Activated CD8-positive, alpha-beta memory T cell treated with anti-CD3 and anti-CD28 coated beads for 48 hours (primary cell): ENCODE data around the gene SLC39A1.

Experiments
- DNase-seq, 3 experiments: peaks; one replicate each; pipeline ENCODE4 v3.0.0-alpha.2; 2020; ENCODE audit warnings: low read depth in 2 of 3, low spot score in 2 of 3

The SLC39A1 gene

DNA sequence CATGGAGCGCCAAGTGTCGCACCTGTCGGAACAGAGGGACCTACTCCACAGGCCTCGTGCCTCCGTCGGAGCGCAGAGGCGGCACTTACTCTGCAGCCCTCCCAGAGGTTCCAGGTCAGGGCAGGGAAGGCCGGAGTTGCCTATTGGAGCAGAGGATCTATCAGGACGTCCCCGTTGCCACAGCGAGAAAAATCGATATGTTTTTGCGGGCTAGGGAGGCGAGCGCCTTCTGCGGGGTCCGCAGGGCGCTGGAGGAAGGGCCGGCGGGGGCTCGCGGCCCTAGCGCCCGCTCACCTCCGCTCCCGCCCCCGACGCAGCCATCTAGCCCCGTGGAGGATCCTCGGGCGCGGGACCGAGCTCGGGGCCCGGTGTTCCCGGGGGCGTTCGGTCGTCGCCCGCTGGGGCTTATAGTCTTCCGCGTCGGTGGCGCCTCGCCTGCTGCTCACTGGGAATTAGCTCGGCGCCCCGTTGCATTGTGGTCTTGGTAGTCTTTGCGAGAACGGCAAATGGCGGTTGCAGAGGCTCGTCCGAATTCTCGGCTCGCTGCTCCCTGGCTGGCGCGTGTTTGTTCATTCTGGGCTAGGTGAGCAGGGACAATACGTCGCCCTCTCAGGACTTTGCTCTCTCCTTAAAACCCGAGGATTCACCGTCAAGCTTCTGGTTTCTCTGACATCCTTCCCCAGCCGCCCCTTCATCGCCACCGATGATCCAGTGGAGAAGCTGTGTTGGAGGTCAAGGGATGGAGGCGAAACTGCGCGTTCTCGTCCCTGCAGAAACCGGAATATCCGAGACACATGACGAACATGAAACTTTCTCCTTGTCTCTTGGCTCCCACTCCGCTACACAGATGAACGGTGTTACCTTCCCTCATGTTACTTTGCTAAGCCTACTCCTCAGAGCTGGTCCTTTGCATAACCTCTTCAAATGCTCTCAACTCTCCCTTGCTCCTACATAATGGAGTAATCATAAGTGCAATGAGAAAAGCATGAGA, 14.2 kb upstream of the SLC39A1 start, which contains the start of gene JTB:
Gene JTB, minus strand, starts transcription at position 425 of the 991 bp plus-strand sequence. Its CDS starts 422 bp downstream, at position 3.
- DNase-seq = peak; percentile 60 to 72 (median 64)

DNA sequence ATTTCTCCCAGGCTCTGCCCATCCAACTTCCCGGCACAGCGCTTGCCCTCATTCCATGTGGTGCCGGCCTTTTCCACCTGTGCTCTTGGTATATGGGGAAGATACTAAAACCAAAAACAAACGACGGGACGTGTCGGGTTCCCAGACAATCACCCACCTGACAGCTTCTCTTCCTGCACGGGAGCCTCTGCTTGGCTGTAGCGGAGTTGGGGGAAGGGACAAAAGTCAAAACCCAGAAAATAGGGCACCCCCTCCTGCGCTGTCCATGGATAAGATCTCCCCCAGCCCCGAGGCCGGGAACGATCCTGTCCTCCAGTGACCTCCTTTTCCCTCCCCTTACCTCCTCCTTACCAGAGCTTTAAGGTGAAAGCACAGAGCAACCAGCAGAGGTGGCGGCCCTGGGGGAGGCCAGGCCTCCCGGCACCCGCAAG, 13.5 kb upstream of the SLC39A1 start:
- DNase-seq = no peak

DNA sequence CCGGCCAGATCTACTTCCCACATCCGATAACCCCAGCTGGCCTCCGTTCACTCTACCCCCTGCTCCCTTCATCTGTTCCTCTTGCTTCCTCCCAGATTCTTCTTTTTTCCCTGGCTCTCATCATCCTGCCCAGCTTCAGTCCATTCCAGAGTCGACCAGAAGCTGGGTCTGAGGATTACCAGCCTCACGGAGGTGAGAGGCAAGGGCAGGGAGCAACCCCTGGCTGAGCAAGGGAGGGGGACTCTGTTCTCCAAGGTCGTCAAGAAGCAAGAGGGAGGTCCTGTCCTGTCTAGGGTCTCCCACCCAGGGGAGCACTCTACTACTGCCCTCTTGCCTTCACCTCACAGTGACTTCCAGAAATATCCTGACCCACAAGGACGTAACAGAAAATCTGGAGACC, 10.2 kb upstream of the SLC39A1 start:
- no peak for DNase-seq

DNA sequence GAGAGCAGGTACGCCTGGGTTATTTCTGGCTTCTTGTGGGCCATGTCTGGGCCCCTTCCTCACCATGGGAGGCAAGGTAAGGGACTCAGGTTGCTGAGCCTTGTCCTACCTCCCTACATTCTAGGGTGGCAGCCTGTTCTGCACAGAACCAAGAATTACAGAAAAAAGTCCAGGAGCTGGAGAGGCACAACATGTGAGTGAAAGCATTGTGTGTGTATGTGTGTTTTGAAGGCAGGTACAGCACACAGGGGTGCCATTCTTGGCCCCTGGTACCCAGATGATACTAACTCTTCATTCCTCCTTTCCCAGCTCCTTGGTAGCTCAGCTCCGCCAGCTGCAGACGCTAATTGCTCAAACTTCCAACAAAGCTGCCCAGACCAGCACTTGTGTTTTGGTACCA, 9.7 kb upstream of the SLC39A1 start:
- DNase-seq = no peak

DNA sequence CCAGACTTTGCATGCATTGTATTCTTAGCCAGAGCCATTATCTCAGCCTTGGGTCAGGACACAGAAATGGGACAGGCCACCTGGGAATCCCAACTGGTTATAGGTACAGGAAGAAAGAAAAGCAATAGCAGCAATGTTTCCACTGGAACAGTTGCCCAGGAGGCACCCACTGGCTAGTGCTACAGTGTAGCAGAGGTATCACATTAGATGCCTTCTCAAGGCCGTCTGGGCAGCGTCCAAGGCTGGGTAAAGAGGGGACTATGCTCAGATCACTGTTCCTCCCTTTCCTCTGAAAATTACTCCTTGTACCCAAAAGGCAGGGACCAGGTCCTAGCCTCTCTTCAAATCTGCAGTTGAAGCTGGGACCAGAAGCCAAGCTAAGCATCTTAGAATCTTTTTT, 7.0 kb upstream of the SLC39A1 start:
- no peak for DNase-seq

DNA sequence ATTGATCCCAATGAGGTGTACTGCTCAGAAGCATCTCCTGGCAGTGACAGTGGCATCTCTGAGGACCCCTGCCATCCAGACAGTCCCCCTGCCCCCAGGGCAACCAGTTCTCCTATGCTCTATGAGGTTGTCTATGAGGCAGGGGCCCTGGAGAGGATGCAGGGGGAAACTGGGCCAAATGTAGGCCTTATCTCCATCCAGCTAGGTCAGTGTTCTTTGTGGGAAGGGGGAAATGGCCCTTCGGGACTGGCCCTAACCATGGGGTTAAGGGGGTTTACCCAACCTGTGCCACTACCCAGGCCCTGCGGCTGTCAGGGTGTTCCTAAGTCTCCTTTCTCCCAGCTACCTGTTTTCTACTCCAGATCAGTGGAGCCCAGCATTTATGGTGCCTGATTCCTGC, 5.6 kb upstream of the SLC39A1 start:
- DNase-seq = no peak

DNA sequence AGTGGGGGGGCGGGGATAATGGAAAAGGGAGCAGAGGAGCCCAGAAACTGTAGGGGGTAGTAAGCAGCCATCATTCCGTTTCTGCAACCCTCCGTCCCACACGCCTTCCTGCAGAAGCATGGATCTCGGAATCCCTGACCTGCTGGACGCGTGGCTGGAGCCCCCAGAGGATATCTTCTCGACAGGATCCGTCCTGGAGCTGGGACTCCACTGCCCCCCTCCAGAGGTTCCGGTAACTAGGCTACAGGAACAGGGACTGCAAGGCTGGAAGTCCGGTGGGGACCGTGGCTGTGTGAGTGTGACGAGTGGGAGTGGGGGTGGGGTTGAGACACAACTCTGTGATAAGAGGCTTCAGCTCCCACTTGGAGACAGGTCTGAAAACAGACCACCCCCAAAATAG, 5.1 kb upstream of the SLC39A1 start:
- no peak for DNase-seq

DNA sequence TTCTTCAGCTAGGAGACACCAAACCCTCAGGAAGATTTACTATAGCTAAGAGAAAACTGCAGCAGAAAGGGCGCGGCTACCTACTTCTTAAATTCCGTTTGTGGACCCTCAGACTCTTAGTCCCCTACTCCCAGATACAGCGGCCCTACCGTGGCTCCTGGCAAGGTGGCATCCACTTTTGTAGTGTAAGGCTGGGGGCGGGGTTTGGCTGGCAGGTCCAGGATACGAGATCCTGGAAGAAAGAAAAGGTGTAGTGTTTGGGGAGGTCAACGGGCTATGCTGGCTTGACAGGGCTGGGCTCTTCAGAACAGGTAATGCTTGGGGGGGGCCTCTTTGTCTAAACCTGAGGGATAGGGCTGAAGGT, 4.6 kb upstream of the SLC39A1 start:
- no peak for DNase-seq

DNA sequence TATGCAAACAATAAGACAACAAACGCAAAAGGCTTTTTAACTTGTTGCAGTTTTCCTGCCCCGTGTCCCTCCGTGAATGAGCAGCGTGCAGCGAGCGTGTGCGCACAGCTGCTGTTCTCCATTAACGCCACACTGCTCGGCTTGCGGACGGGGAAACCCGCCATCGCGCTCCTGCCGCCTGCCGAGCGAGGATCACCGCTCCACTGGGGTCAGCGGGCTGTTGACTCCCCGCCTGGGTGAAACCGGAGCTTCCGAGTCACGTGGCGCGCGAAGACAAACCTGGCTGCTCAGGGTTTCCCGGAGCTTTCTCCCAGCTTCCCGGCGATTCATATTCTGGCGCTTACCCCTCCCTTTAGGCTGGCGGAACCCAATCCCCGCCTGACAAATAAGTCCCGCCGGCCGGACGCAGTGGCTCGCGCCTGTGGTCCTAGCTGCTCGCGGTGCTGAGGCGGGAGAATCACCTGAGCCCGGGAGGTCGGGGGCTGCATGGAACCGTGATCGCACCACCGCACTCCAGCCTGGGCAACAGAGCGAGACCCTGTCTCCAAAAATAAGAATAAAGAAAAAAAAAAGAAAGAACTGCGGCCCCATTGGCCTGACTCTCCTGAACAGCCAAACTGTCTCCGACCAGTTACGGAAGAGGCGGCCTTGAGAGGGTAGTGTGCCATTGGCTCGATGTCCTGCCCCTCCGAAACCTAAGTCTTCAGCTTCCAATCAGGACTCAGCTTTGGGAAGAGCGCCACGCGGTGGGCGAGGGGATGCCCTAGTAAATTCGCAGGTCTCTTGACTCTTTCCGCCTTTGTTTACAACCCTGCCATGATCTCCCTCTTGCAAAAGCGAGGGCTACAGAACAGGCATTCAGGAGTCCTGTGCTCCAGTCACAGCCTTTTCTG, 4.0 kb upstream of the SLC39A1 start, which contains the start of gene CREB3L4:
Gene CREB3L4, plus strand, starts transcription at position 796 of the 893 bp plus-strand sequence. CDS start 624 bp downstream, outside the sequence.
- peak; percentile 55 to 67 (median 58) for DNase-seq

DNA sequence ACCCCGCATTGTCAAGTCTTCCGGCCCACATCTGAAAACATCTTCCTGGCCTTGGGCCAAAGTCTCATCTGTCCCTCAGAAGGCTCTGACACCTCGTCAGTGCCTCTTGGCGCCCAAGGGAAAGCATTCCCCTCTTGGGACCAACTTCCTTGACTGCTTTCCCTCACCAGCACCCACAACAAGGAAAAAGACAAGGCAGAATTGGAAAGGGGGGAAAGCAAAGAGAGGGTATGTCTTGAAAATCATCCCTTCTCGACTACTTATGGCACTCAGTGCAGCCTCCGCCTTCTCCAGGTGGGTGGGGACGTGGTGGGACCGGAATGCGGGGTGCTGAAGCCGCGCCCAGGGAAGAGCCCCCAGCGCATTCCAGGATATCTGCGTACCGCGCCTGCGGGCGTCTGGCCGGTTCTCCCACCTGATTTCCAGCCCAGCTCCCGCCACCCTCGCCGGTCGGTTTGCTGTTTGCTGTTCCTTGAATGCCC, 554 bp upstream of the SLC39A1 start:
- no peak for DNase-seq

DNA sequence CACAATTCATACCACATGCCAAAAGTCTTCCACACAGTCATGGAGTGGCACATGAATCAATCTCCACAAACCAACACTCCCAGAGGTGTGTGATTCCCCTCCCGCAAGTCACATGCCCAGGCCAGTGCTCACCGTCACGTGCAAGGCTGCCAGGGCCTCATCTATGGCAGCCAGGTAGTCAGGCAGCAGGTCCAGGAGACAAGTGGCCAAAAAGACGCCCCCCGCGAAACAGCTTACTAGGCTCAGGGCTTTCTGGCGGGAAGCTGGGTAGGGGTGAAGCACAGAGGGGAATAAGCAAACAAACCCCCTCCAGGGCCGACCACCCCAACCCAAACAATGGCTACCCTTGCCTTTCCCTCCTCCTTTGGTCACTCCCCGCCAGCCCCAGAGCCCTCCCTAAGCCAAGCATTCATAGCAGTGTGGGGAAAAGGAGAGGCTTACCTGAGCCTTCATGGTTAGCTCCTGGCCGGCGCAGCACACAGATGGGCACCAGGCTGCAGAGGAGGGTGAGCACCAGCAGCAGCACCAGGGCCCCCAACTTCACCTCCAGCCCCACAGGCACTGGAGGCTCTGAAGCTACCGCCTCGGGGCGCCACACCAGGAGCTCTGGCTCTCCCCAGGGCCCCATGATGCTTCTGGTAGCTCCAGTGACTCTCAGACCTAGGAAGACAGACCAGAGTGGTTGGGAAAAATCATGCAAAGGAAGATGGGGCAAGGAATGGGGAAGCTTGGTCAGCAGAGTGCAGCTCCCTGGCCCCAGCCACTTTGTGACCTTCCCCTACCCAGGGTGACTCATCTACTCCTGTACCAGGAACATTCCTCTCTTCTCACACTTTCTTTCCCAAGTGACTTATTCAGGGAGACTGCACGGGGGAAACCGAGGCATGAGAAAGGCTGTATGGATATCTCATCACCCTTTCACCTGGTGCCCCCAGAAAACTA, 978 bp downstream of the SLC39A1 start:
- DNase-seq = no peak

DNA sequence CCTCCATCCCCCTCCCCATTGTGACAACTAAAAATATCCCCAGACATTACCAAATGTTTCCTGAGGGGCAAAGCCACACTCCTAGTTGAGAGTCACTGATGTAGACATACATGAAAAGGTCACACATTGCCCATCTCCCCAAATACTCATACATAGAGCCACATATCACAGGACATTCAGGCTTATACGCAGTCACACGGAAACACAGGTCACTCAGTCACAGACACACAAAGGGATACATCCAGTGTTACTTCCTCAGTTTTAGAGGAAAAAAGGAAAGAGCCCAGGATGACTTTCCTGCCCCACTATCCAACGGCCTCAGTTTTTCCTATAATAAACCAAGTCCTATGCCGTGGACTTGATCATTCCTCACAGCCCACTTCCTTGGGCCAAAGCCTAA, 1.9 kb downstream of the SLC39A1 start:
- DNase-seq = no peak

DNA sequence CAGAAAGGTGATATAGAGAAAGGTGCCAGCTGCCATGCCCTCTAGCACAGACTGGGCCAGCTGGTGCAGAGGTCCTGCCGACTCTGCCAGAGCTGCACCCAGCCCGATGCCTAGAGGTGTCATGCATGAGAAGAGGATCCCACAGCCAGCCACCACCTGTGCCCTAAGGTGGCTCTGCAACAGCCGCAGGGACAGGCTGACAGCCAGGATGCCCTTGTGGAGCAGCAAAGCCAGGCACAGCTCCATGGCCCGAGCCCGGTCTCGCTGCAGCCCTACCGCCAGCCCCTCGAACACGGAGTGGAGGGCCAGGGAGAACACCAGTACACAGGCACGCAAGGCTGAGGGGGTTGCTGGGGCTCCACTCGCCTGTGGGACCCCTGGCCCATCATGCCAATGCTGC, 3.1 kb downstream of the SLC39A1 start:
- DNase-seq = no peak

DNA sequence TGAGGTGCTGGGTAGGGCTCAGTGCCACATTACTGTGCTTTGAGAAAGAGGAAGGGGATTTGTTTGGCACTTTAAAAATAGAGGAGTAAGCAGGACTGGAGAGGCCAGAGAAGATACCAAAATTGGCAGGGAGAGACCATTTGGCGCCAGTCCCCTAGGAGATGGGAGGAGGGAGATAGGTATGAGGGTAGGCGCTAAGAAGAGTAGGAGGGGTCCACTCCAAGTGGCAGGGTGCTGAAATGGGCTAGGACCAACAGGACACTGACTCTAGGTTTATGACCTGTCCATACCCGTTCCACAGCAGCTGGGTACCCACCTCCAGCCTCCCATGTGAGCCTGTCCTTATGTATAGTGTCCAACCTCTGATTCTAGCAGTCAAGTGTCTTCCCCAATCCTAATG, 3.9 kb downstream of the SLC39A1 start:
- no peak for DNase-seq

DNA sequence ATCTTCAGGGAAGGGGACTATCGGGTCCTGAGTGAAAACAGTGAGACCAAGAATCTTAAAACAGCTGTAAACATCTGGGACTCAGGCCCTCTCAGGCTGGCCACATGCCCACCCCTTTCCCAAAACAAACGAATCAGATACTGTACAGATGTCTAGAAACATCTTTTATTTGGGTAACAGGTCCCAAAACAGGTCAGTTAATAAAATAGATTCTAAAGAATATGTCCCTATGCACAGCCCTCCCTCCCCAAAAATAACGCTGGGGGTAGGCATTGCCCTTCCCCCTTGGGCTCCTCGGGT, 4.4 kb downstream of the SLC39A1 start:
- DNase-seq = no peak

DNA sequence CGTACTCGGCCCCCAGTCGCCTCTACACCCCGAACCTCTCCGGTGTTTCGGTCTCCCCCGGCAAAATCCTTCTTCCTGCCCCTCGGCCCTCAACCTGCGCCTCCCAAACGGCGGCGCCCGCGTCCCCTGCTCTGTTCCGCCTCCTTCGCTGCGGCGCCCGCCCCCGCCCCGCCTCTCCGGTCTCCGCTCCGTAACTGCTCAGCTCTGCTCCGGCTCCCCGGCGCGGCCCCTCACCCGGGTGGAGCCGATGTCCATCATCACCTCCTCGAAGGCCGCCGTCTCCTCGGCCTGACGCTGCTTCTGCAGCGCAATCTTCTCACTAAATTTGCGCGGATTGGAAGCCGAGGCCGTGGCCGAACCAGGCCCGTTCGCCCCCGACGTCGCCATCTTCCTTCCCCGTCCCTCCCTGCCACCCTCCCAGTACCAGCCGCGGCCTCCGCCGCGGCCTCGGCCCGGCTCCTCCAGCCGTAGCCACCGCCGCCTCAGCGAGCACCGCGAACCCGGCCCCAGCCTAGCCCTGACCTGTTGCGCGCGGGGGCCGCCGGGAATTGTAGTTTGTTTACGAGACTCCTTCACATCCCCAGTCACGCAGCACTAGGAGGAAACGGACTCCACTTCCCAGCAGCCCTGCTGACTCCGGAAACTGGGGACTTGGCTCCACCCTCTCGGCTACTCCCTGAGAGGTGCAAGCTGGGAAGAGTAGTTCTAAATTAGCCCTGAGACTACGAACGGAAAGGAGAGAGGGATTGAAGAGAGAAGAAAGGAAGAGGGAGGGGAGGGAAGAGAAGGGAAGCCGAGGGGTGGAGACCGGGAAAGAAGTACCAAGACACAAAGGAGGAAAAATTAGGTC, 5.0 kb downstream of the SLC39A1 start, which contains the start of gene CRTC2:
Gene CRTC2, minus strand, starts transcription at position 502 of the 850 bp plus-strand sequence. Its CDS starts 115 bp downstream, at position 387.
- peak; percentile 86 to 91 (median 87) for DNase-seq

DNA sequence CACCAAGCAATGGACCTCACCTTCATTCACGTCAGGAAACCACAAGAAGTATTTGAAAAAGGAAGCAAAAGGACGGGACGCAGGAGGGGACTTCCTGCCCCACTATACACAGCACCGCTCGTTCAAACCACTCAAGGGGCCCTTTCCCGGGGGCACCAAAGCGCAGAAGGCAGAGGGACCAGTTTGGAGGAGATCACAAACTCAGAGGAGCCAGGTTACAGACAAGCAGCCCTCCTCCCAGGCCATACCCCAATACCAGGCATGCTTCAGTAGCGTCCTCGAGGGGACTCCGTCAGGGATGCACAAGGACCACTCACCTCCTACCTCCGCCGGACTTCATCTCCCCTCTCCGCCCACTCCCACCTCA, 5.6 kb downstream of the SLC39A1 start:
- DNase-seq = peak in 2 of 3 experiments; percentile 14 to 40

DNA sequence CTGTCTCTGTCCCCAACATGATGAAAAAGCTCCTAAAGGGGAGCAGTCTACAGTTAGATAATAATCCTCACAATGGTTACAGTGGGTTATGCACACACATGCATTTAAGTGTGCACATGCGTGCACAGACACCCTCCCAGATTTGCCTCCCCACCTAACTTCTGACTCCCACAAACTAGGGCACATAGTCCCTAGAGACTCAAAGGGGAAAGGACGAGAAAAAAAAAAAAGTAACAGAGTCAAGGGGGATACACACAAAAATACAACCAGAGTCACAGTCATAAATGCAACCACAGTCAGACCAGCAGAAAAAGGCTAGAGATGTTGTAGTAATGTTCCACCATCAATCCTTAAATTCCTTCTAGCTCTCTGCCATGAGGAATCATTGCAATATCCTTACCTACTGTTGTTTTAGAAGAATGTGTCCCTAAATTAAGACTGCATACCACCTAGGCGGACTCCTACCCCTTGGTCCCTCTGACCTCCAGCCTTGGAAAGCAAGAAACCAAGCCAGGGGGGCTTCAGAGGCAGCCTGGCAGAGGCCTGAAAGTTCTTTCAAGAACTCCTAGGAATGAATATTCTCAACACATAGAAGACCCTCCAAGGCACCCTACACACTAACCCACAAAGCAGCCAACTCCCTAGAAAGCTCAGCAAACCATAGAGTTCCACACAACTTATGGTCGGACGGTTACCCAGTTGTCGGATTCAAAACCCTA, 6.2 kb downstream of the SLC39A1 start:
- DNase-seq = no peak

DNA sequence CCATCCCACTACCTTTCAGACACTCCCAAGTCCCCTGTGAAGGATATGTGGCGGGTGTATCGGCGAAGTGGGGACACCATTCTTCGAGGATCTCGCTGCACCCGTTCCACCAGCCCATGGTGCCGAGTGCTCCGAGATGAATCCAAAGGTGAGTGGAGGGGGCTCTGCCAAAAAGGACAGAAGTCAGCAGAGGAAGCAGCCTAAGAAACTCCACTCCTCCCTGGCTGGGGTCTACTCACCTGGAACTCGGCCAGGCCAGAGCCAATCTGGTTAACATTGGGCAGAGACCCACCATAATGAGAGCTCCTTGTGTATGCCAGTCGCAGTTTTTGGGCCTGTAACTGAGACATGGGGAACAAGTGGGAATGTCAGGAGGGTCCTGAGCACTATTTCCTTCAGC, 8.5 kb downstream of the SLC39A1 start:
- no peak for DNase-seq
